Thyroid gland (tissue), 4 donors: Measurements from ENCODE around the gene SOCS1. TPM values are rescaled to one million over a fixed set of nuclear protein-coding genes. Genes with fewer than 3 reads are reported as not detected.

ENCODE experiments used
- DNase-seq, 2 donors: peaks; one replicate each; pipeline ENCODE4 v3.0.0-alpha.2; 2019
- H3K27ac ChIP-seq, 3 donors: fragments of 200-600 bp; sonication (generic); 1 replicate in 2 of 3; 2 replicates in 1 of 3; pipeline ENCODE4 v1.5.1; 2016 to 2019; ENCODE audit warnings: mild to moderate bottlenecking in 1 of 3, moderate library complexity in 1 of 3
- H3K27me3 ChIP-seq: fragments of 200-600 bp; sonication (generic); one replicate; pipeline ENCODE4 v1.5.1; 2019
- H3K36me3 ChIP-seq, 2 donors: fragments of 200-600 bp; sonication (generic); one replicate each; pipeline ENCODE4 v1.5.1; 2016 to 2019
- H3K4me1 ChIP-seq, 2 donors: fragments of 200-600 bp; sonication (generic); one replicate each; pipeline ENCODE4 v1.5.1; 2017 to 2019
- H3K4me3 ChIP-seq, 3 donors: fragments of 200-600 bp; sonication (generic); replicated peaks in 1 of 3; 1 replicate in 2 of 3; 2 replicates in 1 of 3; pipeline ENCODE4 v1.5.1; 2016; ENCODE audit warnings: mild to moderate bottlenecking in 1 of 3
- H3K9me3 ChIP-seq: fragments of 200-600 bp; sonication (generic); one replicate; pipeline ENCODE4 v1.5.1; 2017
- CTCF ChIP-seq, 6 experiments: fragments of 200-600 bp in 3 of 6; fragments of 450-650 bp in 3 of 6; sonication (generic) in 3 of 6; IDR thresholded peaks; one replicate each; pipeline ENCODE4 v1.5.1; 2016 to 2019; ENCODE audit warnings: antibody characterized with exemption in 6 of 6, mild to moderate bottlenecking in 2 of 6, inconsistent platforms in 1 of 6, moderate library complexity in 1 of 6
- POLR2A ChIP-seq, 2 donors: fragments of 450-650 bp; IDR thresholded peaks; one replicate each; pipeline ENCODE4 v1.6.1; 2017; ENCODE audit warnings: antibody characterized with exemption in 2 of 2, mild to moderate bottlenecking in 2 of 2, moderate library complexity in 1 of 2
- WGBS, 2 donors: methylation state at CpG; one replicate each; pipeline ENCODE4 v1.1.5; 2017; 5-methylcytosine and 5-hydroxymethylcytosine counted together
- intact Hi-C: fragments of 100-400 bp; cut with DNase I; formaldehyde crosslinking; loops from one replicate; pipeline ENCODE4 v1.15.1; 2023
- total RNA-seq, 4 donors: library from RNA; depleted of rRNA; stranded (reverse); fragments of >200 nt; gene quantifications; one replicate each; pipeline ENCODE4 v1.2.3, GENCODE V29; 2016

Gene SOCS1
- total RNA-seq, 4 donors from 2014 or later: 2.4 to 11.3 (median 6.2) TPM

DNA sequence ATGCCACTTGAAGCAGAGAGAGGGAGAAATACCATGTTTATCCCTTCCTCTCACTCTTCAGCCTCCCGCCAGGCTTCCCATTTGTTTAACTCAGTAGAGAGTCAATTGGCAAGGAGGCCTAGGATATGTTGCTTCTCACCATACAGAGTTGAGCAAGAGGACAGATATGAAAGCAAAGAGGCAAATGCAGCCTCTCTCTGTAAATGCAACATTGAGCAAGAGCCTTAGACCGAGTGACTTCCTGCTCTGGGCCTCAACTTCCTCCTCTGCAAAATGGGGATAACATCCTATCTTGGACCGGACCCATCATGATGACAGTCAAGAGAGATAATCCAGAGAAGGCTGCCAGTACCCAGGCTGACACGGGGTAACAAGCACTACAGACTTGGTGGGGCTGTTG is 36.8 kb downstream of the SOCS1 start:
- Histone ChIP-seq H3K4me1 (no peaks in the 10 kb centered on the region), H3K27ac (no peak overlapping the region), H3K27me3 (no peaks in the 10 kb centered on the region), H3K36me3 (no peaks in the 10 kb centered on the region), H3K4me3 (no peak overlapping the region), H3K9me3 (no peaks in the 10 kb centered on the region)
- intact Hi-C loops: no loop called here
- 82 to 94% methylated on average over 4 of the region's 4 CpGs for WGBS, 2 donors
- no peak for DNase-seq
- TF ChIP-seq CTCF (IDR thresholded peaks at IDR 0.05) (no peak), POLR2A (IDR thresholded peaks at IDR 0.05) (no peak)

- WGBS, 2 donors: 86 to 93% methylated on average over 1 of the region's 1 CpG
- H3K4me3 ChIP-seq: no peak overlapping the region
- TF ChIP-seq CTCF (IDR thresholded peaks at IDR 0.05) (peak in 3 of 6 experiments; percentile 5 to 23 (median 19)), POLR2A (IDR thresholded peaks at IDR 0.05) (no peak)
- no peaks in the 10 kb centered on the region for H3K27me3 ChIP-seq
- intact Hi-C loops: no loop called here
- no peaks in the 10 kb centered on the region for H3K36me3 ChIP-seq
- no peaks in the 10 kb centered on the region for H3K4me1 ChIP-seq
- no peaks in the 10 kb centered on the region for H3K9me3 ChIP-seq
- no peak for DNase-seq
- no peak overlapping the region for H3K27ac ChIP-seq
Observed at GRCh38 chr16:11218604-11218962, 37.4 kb downstream of the SOCS1 start.

- DNase-seq: no peak
- no peaks in the 10 kb centered on the region for H3K36me3 ChIP-seq
- WGBS, 2 donors: 76 to 81% methylated on average over 3 of the region's 3 CpGs
- H3K27ac ChIP-seq: no peak overlapping the region
- H3K27me3 ChIP-seq: no peaks in the 10 kb centered on the region
- no peak overlapping the region for H3K4me3 ChIP-seq
- TF ChIP-seq CTCF (IDR thresholded peaks at IDR 0.05): no peak
- TF ChIP-seq POLR2A (IDR thresholded peaks at IDR 0.05): no peak
- no peaks in the 10 kb centered on the region for H3K4me1 ChIP-seq
- intact Hi-C loops: no loop called here
- H3K9me3 ChIP-seq: no peaks in the 10 kb centered on the region
Observed at GRCh38 chr16:11217651-11218603, 38.1 kb downstream of the SOCS1 start.

GRCh38 chr16:11215935-11216556 is 40.0 kb downstream of the SOCS1 start:
- WGBS, 2 donors: 92 to 95% methylated on average over 3 of the region's 3 CpGs
- intact Hi-C loops: no loop called here

More at GRCh38 chr16:11215935-11216556, 40.0 kb downstream of the SOCS1 start:
- Histone ChIP-seq H3K27ac (no peak overlapping the region), H3K4me3 (no peak overlapping the region), H3K27me3 (no peaks in the 10 kb centered on the region), H3K36me3 (no peaks in the 10 kb centered on the region), H3K4me1 (no peaks in the 10 kb centered on the region), H3K9me3 (no peaks in the 10 kb centered on the region)
- TF ChIP-seq CTCF (IDR thresholded peaks at IDR 0.05) (no peak), POLR2A (IDR thresholded peaks at IDR 0.05) (no peak)
- no peak for DNase-seq
